ENCODE data around the gene AOPEP.

AOPEP gene

DNA sequence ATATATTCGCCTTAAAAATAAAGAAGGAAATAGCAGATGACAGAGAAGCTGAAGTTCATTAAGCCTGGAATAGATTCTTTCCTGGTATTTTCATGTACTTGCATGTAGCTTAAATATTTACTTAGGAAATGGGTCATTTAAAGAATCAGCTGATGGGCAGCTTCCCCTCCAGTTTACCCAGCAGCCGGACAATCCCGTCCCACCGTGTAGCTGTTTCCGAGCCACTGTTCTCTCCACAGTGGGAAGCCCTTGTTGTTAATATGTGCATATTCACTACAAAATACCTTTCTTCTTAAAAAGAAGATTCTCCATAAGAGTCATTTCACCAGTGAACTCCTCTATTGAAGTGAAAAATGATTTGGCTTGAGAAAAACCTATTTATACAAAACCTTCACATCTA, 404.0 kb downstream of the AOPEP start:
- no peak for DNase-seq

DNA sequence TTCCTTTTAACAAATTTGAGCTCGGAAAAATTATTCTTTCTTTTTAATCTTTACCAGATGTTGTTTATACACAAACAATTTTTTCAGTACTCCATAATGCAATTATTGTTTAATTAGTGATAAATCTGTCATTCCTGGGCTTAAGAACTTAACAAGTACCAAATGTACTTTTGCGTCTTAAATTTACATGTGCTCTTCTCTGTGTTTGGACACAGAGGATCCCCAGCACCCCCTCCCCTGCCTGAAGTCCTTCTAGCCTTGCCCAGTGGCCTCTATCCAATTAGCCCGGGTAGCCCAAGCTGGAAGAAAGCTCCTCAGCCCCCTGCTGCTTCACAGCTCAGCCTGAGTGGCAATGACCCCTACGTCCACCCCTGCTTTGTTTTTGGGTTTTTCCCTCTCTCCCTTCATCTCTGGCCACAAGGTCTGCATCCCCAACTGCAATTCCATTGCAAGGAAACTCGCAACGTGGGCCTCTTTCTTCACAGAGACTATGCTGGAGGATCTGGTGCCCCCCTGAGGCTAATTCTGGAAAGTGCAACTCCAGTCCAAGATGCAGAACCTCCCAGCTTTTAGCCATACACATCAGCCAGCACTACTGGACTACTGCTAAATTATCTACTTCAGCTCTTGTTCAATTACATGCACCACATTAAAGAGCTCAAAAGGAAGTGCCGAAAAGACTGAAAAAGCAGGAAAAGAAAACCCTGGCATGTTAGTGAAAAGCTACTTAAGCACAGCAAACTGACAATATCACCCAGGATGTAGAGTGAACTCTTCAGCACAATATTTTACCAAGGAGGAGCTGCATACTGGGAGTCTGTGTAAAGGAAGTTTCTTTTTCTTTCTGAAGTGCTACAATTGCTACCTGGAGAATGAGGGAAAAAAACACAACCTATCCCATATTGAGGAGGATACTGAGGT, 404.8 kb downstream of the AOPEP start:
- peak; percentile 51 for DNase-seq

DNA sequence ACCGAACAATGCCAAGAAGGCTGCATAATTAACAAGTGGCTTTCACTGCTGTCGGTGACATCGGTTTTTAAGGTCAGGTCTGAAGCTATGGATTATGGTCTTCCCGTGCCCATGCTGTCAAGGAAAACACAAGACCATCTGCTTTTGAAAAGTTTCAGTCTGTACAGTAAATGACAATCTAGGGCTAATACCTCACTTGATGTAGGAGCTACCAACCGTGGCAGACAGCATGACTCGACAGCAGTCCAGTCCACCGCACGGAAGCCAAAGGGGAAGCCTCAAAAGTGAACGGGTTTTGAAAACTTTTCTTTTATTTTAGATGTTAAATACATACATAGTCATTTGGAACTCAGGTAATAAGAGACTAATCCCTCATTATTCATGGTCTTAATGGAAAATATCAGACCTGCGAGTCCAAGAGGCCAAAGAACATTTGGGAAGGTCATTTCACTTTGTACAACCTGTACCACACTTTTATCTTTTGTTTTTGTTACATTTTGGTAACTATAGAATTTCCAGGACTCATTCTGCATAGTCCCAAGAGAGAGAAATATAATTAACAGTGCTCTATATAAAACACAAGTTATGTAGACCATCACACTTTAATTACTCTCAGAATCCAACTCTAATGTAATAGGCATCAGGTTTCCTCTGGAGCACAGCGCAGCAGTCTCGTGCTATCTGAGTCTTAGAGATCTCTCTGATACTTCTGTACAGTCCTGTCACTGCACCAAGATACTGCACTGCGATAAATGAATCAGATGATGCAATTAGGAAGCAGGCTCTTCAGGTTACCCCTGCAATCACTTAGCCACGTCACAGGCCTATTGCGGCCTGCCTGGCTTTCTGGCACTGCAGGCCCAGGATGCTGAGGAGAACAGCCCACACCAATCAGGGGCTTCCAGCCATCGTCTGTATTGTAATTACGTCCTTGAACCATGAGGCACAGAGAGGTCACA, 406.1 kb downstream of the AOPEP start:
- DNase-seq, result no peak

DNA sequence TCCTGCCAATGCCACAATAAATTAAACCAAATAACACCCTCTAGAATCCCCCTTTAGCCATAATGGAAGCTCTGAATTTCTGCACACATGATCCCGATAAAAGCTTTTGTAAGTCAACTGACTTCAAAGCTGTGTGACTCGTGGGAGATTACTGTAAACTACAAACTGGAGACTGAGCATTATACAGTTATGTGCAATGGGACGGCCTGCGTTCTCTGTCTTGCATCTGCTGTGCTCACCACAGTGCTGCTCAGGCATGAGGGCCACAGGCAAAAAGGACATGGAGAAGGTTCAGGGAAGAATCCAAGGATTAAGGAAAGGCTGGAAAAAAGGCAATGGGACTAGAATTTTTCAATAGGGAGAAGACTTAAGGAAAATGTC, 406.8 kb downstream of the AOPEP start:
- DNase-seq, result no peak

DNA sequence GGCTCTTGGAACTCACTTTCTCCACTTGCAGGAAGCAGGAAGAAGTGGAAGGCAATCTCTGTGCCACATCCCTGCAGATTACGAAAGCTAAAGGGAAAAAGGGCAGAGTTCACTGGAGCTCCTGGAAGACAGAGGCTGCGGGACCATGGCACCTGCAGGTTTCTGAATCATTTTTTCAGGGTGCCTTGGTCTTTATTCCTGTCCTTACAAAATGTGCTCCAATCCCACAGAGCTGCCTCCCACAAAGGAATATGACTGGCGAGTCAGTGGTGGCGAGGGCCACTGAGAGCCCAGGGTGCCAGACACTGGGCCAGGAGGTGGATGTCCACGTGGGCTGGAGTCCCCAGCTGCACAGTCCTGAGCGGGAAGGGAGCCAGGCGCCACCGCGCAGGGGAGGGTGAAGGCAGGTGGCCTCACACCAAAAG, 408.0 kb downstream of the AOPEP start:
- no peak for DNase-seq

DNA sequence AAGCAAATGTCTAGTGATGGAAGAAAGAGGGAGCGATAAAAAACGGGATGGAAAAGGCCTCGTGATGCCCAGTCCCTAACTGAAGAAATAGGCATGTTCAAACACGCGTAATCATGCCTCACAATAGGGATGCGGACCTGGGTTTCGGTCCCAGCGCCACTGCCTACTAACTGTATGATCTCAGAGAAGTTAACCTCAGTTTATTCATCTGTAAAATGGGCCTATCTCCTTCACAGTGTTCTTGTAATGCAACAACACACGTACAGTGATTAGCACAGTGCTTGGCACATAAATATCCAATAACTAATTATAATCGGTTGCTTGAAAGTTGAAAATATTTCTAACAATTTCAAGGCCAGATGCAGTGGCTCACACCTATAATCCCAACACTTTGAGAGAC, 409.3 kb downstream of the AOPEP start:
- no peak for DNase-seq

Data from stimulated activated CD4-positive, alpha-beta T cell treated with anti-CD3 and anti-CD28 coated beads, Interleukin-4, amount 100 ng/mL, for 24 hours (primary cell).